ENCODE results near the gene PRPF6.
A peak's percentile ranks its signal among the peaks of the same experiment; 100 is the strongest.
"Not testable (repeated sequence)": the region's sequence is repeated elsewhere in the genome, so short reads cannot be mapped to it uniquely, and the experiment has no call there.

PRPF6 gene

GRCh38 chr20:63960654-63961621 is 20.0 kb upstream of the PRPF6 start:
- DNase-seq (ENCODE audit: low read depth): not testable (repeated sequence)

DNA sequence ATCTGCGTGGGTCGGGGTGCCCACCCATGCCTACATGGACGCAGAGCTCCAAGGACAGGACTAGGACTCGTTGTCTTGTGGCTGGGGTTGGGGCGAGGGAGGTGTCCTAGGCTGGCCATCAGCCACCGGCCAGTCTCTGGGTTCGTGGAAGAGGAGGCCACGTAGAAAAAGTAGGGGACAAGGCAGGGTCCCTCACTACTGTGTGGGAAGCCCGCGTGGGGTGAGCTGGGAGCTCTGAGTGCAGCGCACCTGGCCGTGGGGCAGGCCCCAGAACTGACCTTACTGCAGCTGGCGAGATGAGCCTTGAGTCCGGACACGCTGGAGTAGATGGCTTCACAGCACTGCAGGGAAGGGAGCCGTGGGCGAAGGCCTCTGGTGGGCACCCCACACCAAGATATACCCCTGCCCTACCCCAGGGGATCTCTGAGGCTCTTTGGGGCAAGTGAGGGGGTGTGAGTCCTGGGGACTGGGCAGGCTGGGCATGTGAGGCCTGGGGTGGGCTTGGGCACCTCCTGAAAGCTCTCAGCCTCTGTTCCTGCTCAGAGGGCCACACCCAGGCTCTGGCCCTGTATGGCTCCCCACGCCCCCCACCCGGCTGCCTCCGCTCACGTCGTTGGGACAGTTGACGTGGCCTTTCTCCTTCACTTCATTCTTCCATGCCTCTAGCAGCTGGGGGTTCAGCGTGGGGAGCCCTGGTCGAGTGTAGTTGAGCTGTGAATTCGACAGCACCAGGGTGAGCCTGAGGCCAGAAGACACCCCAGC is 19.1 kb upstream of the PRPF6 start:
- DNase-seq (ENCODE audit: low read depth): no peak

- no peak for DNase-seq (ENCODE audit: low read depth)
Measured at GRCh38 chr20:63962426-63963347, 18.2 kb upstream of the PRPF6 start.

- DNase-seq (ENCODE audit: low read depth): no peak
Measured at GRCh38 chr20:63963348-63963741, 17.6 kb upstream of the PRPF6 start.

DNA sequence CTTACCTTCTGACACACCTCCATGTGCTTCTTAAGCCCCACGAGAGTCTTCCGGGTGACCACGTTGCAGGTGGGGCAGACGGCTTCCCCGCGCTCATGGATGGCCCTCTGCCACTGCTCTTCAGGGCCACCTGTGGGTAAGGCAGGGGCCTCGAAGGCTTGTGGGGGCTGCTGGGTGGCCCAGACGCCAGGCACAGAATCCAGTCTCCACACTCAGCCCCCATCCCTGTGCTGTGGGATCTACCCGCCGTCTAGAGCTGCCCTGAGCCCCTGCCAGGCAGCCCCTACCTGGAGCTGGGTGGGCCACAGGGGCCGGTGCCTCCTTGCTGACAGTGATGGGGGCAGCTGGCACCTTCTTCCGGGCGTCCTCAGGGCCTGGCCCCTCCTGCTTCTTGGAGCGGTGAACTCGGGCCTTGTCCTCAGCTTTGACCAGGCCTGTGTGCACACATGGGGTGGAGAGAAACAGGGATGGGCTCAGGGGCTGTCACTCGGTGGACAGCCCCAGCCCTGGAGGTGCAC is 17.1 kb upstream of the PRPF6 start:
- DNase-seq (ENCODE audit: low read depth): no peak

- DNase-seq (ENCODE audit: low read depth): no peak
Measured at GRCh38 chr20:63964412-63964811, 16.5 kb upstream of the PRPF6 start.

DNA sequence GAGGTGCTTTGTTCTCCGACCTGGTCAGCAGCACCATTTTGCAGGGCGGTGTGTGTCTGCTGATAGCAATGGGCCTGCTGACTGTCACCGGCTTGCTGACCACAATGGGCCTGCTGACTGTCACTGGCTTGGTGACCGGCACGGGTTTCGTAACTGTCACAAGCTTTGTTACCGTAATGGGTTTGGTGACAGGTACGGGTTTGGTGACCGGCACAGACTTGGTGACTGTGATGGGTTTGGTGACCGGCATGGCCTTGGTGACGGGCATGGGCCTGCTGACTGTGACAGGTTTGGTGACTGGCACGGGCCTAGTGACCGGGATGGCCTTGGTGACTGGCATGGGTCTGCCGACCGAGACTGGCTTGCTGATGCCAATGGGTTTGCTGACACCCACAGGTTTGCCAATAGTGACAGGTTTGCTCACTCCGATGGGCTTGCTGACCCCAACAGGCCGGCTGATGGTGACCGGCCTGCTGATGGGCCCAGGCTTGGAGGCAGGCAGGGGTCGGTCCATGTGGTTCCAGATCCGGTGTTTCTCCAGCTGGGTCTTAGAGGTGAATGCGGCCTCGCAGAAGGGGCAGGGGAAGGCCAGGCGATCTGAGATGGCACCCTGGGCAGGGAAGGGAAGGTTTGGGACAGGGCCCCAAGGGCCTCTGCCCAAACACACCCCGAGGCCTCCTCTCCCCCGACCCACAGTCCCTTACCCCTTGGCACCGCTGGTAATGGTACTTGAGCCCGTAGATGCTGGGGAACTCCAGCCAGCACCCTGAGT is 14.6 kb upstream of the PRPF6 start:
- DNase-seq (ENCODE audit: low read depth): no peak

DNA sequence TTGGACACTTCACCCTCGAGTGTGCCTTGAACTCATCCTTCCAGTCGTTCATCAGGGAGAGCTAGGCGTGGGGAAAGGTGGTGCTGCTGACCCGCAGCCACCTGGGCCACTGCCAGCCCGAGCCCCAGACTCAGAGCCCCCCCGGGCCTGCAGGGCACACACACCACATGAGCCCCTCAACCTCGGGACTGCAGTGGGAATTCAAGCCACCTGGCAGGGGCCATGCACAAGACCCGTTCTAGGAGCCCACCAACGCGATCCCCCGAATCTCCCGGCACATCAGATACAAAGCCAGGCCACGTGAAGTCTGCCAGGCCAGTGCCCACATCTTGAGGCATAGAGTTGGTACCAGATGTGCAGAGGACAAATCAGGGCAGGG is 14.0 kb upstream of the PRPF6 start:
- DNase-seq (ENCODE audit: low read depth): no peak

DNA sequence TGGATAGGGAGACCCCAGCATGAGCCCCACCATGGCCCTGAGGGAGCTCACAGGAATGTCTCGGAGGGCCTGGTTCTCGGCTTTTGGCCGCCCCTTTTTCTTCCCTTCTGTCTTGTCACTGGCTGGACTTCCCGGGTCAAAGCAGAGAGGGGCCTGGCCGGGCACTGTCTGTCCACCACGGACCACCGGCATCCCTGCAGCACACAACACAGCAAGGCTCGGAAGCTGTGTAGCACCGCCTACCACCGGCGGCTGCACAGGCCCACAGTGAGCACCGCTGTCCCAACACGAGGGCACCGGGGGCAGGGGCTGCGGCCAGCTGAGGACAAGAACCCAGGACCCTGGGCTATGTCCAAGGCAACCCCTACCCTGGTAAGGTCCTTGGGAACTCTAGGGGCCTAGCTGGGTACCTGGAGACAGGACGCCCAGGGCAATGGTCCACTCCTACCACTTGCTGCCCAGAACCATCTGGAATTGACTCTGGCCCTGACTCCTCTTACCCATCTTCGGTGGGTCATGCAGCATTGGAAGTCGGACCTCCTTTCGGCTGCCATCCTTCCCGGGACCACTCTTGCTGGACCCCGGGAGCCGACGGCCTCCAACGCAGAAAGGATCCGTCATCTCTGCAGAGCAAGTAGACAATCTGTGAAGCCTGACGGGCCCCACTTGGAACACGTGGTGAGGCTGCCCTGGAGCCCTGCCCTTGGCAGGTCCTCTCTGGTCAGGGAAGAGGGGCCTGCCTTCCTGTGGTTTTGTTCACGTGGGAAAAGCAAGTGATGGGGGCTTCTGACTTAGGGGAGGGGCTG is 13.4 kb upstream of the PRPF6 start:
- DNase-seq (ENCODE audit: low read depth): no peak

DNA sequence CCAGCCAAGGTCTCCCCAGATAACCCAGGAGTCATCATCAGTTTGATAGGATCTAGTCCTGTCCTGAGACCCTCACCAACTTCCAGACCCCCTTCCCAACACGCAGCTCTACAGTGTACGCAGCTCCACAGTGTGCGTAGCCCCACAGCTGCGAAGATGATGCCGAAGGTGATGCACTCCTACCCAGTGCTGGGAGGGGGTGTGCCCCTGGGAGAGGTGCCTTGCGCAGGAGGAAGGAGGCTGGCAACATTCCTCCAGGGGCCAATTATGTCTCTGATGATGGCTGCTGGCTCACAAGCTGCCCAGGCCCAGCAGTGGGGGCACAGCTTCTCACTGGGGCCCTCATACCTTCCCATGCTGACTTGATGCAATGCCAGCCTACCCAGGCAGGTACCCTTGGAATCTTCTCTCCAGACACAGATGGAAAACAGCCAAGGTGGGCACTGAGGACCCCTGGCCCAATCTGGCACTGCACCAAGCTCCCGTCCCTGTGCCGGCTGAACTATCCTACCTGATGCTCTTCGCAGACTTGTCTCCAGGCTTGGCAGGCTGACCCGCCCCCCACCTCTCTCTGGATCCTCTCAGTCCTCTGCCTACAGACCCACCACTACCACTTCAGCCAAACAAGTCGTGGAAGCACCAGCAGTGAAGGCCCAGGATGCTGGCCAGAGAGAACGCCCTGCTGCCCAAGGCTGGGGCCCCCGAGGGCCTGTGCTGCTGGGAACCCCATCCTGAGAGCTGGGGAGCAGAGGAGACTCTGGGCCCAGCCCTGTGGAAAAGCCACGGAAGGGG is 12.6 kb upstream of the PRPF6 start:
- no peak for DNase-seq (ENCODE audit: low read depth)

DNA sequence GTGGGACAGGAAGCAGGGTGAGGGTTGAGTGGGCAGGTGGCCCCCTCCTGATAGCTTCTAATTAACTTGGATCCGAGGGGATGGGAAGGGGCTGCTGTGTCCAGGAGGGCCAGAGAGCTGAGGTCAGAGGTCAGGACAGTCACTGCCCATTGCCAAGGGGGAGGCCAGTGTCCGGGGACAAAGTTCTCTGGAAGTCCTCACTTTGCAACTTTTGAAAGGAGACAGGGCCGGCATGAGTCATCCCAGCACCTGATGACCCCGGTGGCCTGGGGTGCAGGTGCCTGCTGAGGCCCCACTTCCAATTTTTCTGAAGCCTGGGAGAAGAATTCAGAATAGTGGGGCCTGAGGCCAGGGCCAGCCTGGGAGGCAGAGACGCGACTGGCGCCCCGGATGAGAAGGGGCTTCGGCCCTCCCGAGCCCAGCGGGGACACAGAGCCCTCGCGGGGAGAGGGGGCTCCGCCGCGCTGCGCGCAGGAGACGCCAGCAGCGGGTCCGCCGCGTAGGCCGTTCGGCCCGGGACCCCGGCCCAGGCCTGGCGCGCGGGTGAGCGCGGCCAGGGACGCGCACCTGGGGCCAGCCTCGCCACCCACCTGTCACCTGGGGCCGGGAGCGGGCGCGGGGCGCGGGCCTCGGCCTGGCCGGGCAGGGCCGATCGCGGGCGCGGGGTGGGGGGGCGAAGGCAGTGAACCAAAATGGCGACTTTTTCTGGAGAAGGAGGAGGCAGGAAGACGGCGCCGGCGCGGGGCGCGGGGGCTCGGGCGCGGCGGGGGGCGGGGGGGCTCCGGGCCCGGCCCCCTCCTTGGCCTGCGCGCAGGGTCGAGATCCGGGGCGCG is 11.8 kb upstream of the PRPF6 start:
- DNase-seq (ENCODE audit: low read depth): peak; percentile 39

GRCh38 chr20:63969838-63970713 is 10.9 kb upstream of the PRPF6 start, which contains the start of gene ZNF512B:
ZNF512B (minus strand) TSS chr20:63969930; CDS start chr20:63967950, 1,980 bp downstream.
- peak; percentile 80 for DNase-seq (ENCODE audit: low read depth)

DNA sequence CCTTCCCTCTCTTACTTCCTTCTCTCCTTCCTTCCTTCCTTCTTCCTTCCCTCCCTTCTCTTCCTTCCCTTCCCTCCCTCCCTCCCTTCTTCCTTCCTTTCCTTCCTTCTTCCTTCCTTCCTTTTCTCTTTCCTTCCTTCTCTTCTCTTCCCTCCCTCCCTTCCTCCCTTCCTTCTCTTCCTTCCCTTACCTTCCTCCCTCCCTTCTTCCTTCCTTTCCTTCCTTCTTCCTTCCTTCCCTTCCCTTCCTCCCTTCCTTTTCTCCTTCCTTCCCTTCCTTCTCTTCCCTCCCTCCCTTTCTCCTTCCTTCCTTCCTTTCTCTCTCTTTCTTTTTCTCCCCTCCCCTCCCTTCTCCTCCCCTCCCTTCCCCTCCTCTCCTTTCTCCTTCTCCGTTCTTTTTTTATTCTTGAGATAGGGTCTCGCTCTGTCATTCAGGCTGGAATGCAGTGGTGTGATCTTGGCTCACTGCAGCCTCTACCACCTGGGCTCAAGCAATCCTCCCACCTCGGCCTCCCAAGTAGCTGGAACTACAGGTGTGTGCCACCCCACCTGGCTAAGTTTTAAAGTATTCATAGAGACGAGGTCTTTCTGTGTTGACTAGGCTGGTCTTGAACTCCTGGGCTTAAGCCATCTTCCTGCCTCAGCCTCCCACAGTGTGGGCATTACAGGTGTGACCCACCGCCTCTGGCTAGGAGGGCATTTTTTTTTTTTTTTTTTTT is 10.1 kb upstream of the PRPF6 start:
- DNase-seq (ENCODE audit: low read depth): no peak

DNA sequence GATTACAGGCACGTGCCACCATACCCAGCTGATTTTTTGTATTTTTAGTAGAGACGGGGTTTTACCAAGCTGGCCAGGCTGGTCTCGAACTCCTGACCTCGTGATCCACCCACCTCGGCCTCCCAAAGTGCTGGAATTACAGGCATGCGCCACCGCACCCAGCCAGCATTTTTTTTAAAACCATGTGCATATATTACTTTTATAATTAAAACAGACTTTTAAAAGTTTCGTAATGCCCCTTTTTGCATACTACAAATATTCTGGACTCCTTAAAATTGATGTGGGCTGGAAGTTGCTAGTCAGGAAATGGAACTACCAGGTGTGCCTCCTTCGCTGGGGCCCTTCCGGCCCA is 9.0 kb upstream of the PRPF6 start:
- DNase-seq (ENCODE audit: low read depth): not testable (repeated sequence)

DNA sequence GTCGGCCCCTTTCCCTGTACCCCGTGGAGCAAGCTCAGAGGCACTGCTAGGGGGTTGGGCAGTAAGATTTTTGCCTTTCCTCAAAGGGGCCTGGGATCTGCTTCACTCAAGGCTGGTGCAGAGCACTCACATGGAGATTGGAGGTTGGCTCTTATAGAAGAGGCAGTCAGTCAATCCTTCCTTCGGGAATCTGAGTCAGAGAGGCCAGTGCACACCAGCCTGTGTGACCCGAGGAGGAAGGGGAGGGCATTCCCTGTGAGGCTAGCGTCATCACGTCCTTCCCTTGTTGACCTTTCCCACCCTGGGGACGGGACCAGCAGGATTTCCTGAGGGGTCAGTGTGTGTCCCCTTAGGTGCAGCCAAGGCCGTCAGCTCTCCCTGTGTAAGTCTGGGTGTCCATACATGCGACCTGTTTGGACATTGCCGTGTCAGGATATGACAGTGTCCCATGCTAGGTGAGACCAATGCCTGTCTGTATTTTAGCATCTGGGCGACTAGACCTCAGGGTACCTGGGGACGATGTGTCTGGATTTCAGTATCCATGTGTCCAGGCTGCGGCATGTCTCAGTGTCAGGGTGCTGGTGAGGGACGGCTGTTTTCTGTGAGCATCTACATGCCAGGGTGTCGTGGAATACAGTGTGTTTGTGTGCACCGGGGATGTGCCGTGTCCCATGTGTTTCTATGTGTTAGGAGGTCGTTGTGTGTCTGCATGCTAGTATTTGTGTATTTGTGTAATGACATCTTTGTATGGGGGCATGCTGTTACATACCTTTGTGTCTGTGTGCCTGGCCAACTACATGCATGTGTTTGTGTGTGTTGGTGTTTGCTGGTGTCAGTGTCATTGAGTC is 8.4 kb upstream of the PRPF6 start:
- DNase-seq (ENCODE audit: low read depth): peak; percentile 66

GRCh38 chr20:63973160-63973479 is 7.8 kb upstream of the PRPF6 start:
- DNase-seq (ENCODE audit: low read depth): no peak

All from ELR (cell line).